ENCODE results near the gene FYN.

FYN gene

GRCh38 chr6:111633822-111634221, 239.4 kb downstream of the FYN start:
- H3K4me3 ChIP-seq (ENCODE audit: low read length) = no peak overlapping the region
- peaks cover 10% of the 10 kb centered on the region for H3K4me1 ChIP-seq (ENCODE audit: insufficient read depth, low read length)
- H3K27me3 ChIP-seq (ENCODE audit: insufficient read depth, low read length) = no peaks in the 10 kb centered on the region
- H2AFZ ChIP-seq (ENCODE audit: low read depth, low read length) = no peak overlapping the region
- H3K9me3 ChIP-seq (ENCODE audit: low read length) = no peaks in the 10 kb centered on the region
- H3K36me3 ChIP-seq (ENCODE audit: insufficient read depth, low read length) = no peaks in the 10 kb centered on the region

GRCh38 chr6:111632468-111633247, 240.6 kb downstream of the FYN start:
- Histone ChIP-seq H3K36me3 (ENCODE audit: insufficient read depth, low read length) (no peaks in the 10 kb centered on the region), H2AFZ (ENCODE audit: low read depth, low read length) (no peak overlapping the region), H3K27me3 (ENCODE audit: insufficient read depth, low read length) (no peaks in the 10 kb centered on the region), H3K4me3 (ENCODE audit: low read length) (no peak overlapping the region), H3K9me3 (ENCODE audit: low read length) (no peaks in the 10 kb centered on the region), H3K4me1 (ENCODE audit: insufficient read depth, low read length) (peaks cover 10% of the 10 kb centered on the region)

- peaks cover 10% of the 10 kb centered on the region for H3K4me1 ChIP-seq (ENCODE audit: insufficient read depth, low read length)
- no peak overlapping the region for H3K4me3 ChIP-seq (ENCODE audit: low read length)
- H3K27me3 ChIP-seq (ENCODE audit: insufficient read depth, low read length) = no peaks in the 10 kb centered on the region
- H3K36me3 ChIP-seq (ENCODE audit: insufficient read depth, low read length) = no peaks in the 10 kb centered on the region
- no peak overlapping the region for H2AFZ ChIP-seq (ENCODE audit: low read depth, low read length)
- H3K9me3 ChIP-seq (ENCODE audit: low read length) = no peaks in the 10 kb centered on the region
Observed at GRCh38 chr6:111631903-111632460, 241.3 kb downstream of the FYN start.

GRCh38 chr6:111631018-111631417, 242.2 kb downstream of the FYN start:
- Histone ChIP-seq H3K9me3 (ENCODE audit: low read length) (no peaks in the 10 kb centered on the region), H3K4me1 (ENCODE audit: insufficient read depth, low read length) (peaks cover 16% of the 10 kb centered on the region), H3K36me3 (ENCODE audit: insufficient read depth, low read length) (no peaks in the 10 kb centered on the region), H2AFZ (ENCODE audit: low read depth, low read length) (no peak overlapping the region), H3K4me3 (ENCODE audit: low read length) (no peak overlapping the region), H3K27me3 (ENCODE audit: insufficient read depth, low read length) (no peaks in the 10 kb centered on the region)

GRCh38 chr6:111628142-111628850, 245.0 kb downstream of the FYN start:
- Histone ChIP-seq H3K27me3 (ENCODE audit: insufficient read depth, low read length) (no peaks in the 10 kb centered on the region), H3K36me3 (ENCODE audit: insufficient read depth, low read length) (no peaks in the 10 kb centered on the region), H3K4me3 (ENCODE audit: low read length) (no peak overlapping the region), H3K9me3 (ENCODE audit: low read length) (no peaks in the 10 kb centered on the region), H3K4me1 (ENCODE audit: insufficient read depth, low read length) (peaks cover 20% of the 10 kb centered on the region), H2AFZ (ENCODE audit: low read depth, low read length) (no peak overlapping the region)

GRCh38 chr6:111626441-111626840, 246.8 kb downstream of the FYN start:
- Histone ChIP-seq H3K36me3 (ENCODE audit: insufficient read depth, low read length) (no peaks in the 10 kb centered on the region), H3K9me3 (ENCODE audit: low read length) (no peaks in the 10 kb centered on the region), H3K27me3 (ENCODE audit: insufficient read depth, low read length) (no peaks in the 10 kb centered on the region), H3K4me1 (ENCODE audit: insufficient read depth, low read length) (peaks cover 10% of the 10 kb centered on the region), H2AFZ (ENCODE audit: low read depth, low read length) (no peak overlapping the region), H3K4me3 (ENCODE audit: low read length) (no peak overlapping the region)

- Histone ChIP-seq H3K4me1 (ENCODE audit: insufficient read depth, low read length) (peaks cover 10% of the 10 kb centered on the region), H3K36me3 (ENCODE audit: insufficient read depth, low read length) (no peaks in the 10 kb centered on the region), H3K9me3 (ENCODE audit: low read length) (no peaks in the 10 kb centered on the region), H3K27me3 (ENCODE audit: insufficient read depth, low read length) (no peaks in the 10 kb centered on the region), H2AFZ (ENCODE audit: low read depth, low read length) (no peak overlapping the region), H3K4me3 (ENCODE audit: low read length) (no peak overlapping the region)
Observed at GRCh38 chr6:111625461-111626391, 247.5 kb downstream of the FYN start.

- Histone ChIP-seq H3K4me1 (ENCODE audit: insufficient read depth, low read length) (peaks cover 10% of the 10 kb centered on the region), H3K27me3 (ENCODE audit: insufficient read depth, low read length) (no peaks in the 10 kb centered on the region), H2AFZ (ENCODE audit: low read depth, low read length) (no peak overlapping the region), H3K4me3 (ENCODE audit: low read length) (no peak overlapping the region), H3K36me3 (ENCODE audit: insufficient read depth, low read length) (no peaks in the 10 kb centered on the region), H3K9me3 (ENCODE audit: low read length) (no peaks in the 10 kb centered on the region)
Observed at GRCh38 chr6:111625099-111625416, 248.2 kb downstream of the FYN start.

- Histone ChIP-seq H3K4me1 (ENCODE audit: insufficient read depth, low read length) (peaks cover 10% of the 10 kb centered on the region), H3K36me3 (ENCODE audit: insufficient read depth, low read length) (no peaks in the 10 kb centered on the region), H3K27me3 (ENCODE audit: insufficient read depth, low read length) (no peaks in the 10 kb centered on the region), H3K9me3 (ENCODE audit: low read length) (no peaks in the 10 kb centered on the region), H2AFZ (ENCODE audit: low read depth, low read length) (no peak overlapping the region), H3K4me3 (ENCODE audit: low read length) (no peak overlapping the region)
Observed at GRCh38 chr6:111624401-111625098, 248.7 kb downstream of the FYN start.

- Histone ChIP-seq H3K9me3 (ENCODE audit: low read length) (no peaks in the 10 kb centered on the region), H3K4me3 (ENCODE audit: low read length) (no peak overlapping the region), H3K36me3 (ENCODE audit: insufficient read depth, low read length) (no peaks in the 10 kb centered on the region), H2AFZ (ENCODE audit: low read depth, low read length) (no peak overlapping the region), H3K27me3 (ENCODE audit: insufficient read depth, low read length) (no peaks in the 10 kb centered on the region), H3K4me1 (ENCODE audit: insufficient read depth, low read length) (peaks cover 10% of the 10 kb centered on the region)
Observed at GRCh38 chr6:111623046-111623718, 250.1 kb downstream of the FYN start.

- H3K4me1 ChIP-seq (ENCODE audit: insufficient read depth, low read length) = no peaks in the 10 kb centered on the region
- no peaks in the 10 kb centered on the region for H3K27me3 ChIP-seq (ENCODE audit: insufficient read depth, low read length)
- no peaks in the 10 kb centered on the region for H3K36me3 ChIP-seq (ENCODE audit: insufficient read depth, low read length)
- H3K4me3 ChIP-seq (ENCODE audit: low read length) = no peak overlapping the region
- H2AFZ ChIP-seq (ENCODE audit: low read depth, low read length) = no peak overlapping the region
- H3K9me3 ChIP-seq (ENCODE audit: low read length) = no peaks in the 10 kb centered on the region
Observed at GRCh38 chr6:111620169-111620568, 253.1 kb downstream of the FYN start.

GRCh38 chr6:111618407-111618806, 254.8 kb downstream of the FYN start:
- Histone ChIP-seq H3K36me3 (ENCODE audit: insufficient read depth, low read length) (no peaks in the 10 kb centered on the region), H3K4me1 (ENCODE audit: insufficient read depth, low read length) (peaks cover 2% of the 10 kb centered on the region), H3K4me3 (ENCODE audit: low read length) (no peak overlapping the region), H3K27me3 (ENCODE audit: insufficient read depth, low read length) (no peaks in the 10 kb centered on the region), H3K9me3 (ENCODE audit: low read length) (no peaks in the 10 kb centered on the region), H2AFZ (ENCODE audit: low read depth, low read length) (no peak overlapping the region)

Measured in neuron (in vitro differentiated cells).